ENCODE data around the gene CCDC188. TPM values are rescaled to one million over a fixed set of nuclear protein-coding genes. Genes with fewer than 3 reads are reported as not detected.
A peak's percentile ranks its signal among the peaks of the same experiment; 100 is the strongest.

The CCDC188 gene
- total and polyA plus RNA-seq, 9 of the 15 experiments (the other 6 are each of a cell fraction or from before 2014, with no cell fraction given), result not detected

DNA sequence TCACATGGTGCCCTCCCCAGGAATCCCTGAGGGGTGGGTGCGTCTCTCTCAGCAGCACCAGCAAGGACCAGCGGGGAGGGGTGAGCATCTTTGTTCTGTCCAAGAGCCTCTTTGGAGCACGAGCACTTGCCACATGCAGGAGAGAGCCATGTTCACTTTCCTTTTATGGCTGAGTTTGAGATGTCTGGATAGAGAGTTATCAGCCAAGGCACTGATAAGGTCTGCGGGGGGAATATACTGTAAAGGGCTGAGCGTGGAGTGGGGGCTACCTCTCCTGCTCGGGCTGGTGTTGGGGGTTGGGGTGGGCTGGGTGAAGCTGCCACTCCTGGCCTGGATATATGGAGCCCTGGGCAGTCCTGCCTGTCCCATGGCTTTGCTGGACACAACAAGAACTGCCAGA, 34.9 kb upstream of the CCDC188 start (continued):
- no peak for TF ChIP-seq BHLHE40 (IDR thresholded peaks at IDR 0.05; ENCODE audit: low read length)
- TF ChIP-seq, protein P1, sequence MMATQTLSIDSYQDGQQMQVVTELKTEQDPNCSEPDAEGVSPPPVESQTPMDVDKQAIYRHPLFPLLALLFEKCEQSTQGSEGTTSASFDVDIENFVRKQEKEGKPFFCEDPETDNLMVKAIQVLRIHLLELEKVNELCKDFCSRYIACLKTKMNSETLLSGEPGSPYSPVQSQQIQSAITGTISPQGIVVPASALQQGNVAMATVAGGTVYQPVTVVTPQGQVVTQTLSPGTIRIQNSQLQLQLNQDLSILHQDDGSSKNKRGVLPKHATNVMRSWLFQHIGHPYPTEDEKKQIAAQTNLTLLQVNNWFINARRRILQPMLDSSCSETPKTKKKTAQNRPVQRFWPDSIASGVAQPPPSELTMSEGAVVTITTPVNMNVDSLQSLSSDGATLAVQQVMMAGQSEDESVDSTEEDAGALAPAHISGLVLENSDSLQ (IDR thresholded peaks at IDR 0.05), result no peak
- no peak for TF ChIP-seq PTRF (tag; IDR thresholded peaks at IDR 0.05)
- TF ChIP-seq ETV5 (CRISPR knock-in tag; IDR thresholded peaks at IDR 0.05; ENCODE audit: low read depth), result no peak
- TF ChIP-seq, protein P2, sequence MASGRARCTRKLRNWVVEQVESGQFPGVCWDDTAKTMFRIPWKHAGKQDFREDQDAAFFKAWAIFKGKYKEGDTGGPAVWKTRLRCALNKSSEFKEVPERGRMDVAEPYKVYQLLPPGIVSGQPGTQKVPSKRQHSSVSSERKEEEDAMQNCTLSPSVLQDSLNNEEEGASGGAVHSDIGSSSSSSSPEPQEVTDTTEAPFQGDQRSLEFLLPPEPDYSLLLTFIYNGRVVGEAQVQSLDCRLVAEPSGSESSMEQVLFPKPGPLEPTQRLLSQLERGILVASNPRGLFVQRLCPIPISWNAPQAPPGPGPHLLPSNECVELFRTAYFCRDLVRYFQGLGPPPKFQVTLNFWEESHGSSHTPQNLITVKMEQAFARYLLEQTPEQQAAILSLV (tag; IDR thresholded peaks at IDR 0.05), result no peak
- no peak for TF ChIP-seq MAZ (CRISPR knock-in tag; conservative IDR thresholded peaks at IDR 0.05 in 1 of 2, IDR thresholded peaks at IDR 0.05 in 1 of 2)
- TF ChIP-seq, protein P3, sequence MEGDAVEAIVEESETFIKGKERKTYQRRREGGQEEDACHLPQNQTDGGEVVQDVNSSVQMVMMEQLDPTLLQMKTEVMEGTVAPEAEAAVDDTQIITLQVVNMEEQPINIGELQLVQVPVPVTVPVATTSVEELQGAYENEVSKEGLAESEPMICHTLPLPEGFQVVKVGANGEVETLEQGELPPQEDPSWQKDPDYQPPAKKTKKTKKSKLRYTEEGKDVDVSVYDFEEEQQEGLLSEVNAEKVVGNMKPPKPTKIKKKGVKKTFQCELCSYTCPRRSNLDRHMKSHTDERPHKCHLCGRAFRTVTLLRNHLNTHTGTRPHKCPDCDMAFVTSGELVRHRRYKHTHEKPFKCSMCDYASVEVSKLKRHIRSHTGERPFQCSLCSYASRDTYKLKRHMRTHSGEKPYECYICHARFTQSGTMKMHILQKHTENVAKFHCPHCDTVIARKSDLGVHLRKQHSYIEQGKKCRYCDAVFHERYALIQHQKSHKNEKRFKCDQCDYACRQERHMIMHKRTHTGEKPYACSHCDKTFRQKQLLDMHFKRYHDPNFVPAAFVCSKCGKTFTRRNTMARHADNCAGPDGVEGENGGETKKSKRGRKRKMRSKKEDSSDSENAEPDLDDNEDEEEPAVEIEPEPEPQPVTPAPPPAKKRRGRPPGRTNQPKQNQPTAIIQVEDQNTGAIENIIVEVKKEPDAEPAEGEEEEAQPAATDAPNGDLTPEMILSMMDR (IDR thresholded peaks at IDR 0.05 in 2 of 3, conservative IDR thresholded peaks at IDR 0.05 in 1 of 3; ENCODE audit: insufficient read depth in 2 of 3, low read depth in 1 of 3, low read length in 3 of 3), result no peak
- no peak for TF ChIP-seq ZBTB1 (CRISPR knock-in tag; IDR thresholded peaks at IDR 0.05; ENCODE audit: borderline replicate concordance, low read depth)
- TF ChIP-seq ZNF282 (CRISPR knock-in tag; IDR thresholded peaks at IDR 0.05), result 0 out of 2 replicates have a peak, but pooled peaks have one; percentile 86
- peak; percentile 19; the same call in 1 of the 2 replicates for TF ChIP-seq ZC3H4 (CRISPR knock-in tag; IDR thresholded peaks at IDR 0.05; ENCODE audit: borderline replicate concordance)
- TF ChIP-seq STAG1 (CRISPR knock-in tag; IDR thresholded peaks at IDR 0.05; ENCODE audit: borderline replicate concordance), result peak; percentile 6; the same call in 1 of the 2 replicates
- no peak for TF ChIP-seq HLTF (IDR thresholded peaks at IDR 0.05)
- no peak for TF ChIP-seq MCM7 (IDR thresholded peaks at IDR 0.05)
- no peak for TF ChIP-seq MECOM (CRISPR knock-in tag; IDR thresholded peaks at IDR 0.05)
- no peak for TF ChIP-seq GABPA (tag; conservative IDR thresholded peaks at IDR 0.05; ENCODE audit: low read depth)
- TF ChIP-seq, protein P4, sequence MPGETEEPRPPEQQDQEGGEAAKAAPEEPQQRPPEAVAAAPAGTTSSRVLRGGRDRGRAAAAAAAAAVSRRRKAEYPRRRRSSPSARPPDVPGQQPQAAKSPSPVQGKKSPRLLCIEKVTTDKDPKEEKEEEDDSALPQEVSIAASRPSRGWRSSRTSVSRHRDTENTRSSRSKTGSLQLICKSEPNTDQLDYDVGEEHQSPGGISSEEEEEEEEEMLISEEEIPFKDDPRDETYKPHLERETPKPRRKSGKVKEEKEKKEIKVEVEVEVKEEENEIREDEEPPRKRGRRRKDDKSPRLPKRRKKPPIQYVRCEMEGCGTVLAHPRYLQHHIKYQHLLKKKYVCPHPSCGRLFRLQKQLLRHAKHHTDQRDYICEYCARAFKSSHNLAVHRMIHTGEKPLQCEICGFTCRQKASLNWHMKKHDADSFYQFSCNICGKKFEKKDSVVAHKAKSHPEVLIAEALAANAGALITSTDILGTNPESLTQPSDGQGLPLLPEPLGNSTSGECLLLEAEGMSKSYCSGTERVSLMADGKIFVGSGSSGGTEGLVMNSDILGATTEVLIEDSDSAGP (CRISPR knock-in tag; IDR thresholded peaks at IDR 0.05), result no peak
- TF ChIP-seq SAP30 (IDR thresholded peaks at IDR 0.05; ENCODE audit: borderline replicate concordance, insufficient read depth, low read depth, low read length, poor library complexity, severe bottlenecking), result no peak
- no peak for TF ChIP-seq RAD21 (CRISPR knock-in tag; conservative IDR thresholded peaks at IDR 0.05 in 1 of 2, IDR thresholded peaks at IDR 0.05 in 1 of 2)
- TF ChIP-seq HMG20A (CRISPR knock-in tag; conservative IDR thresholded peaks at IDR 0.05), result no peak
- TF ChIP-seq SMAD2 (IDR thresholded peaks at IDR 0.05; ENCODE audit: low read depth, low read length), result no peak
